Mononuclear cell (primary cell): ENCODE measurements around the gene ADAM22. TPM values are rescaled to one million over a fixed set of nuclear protein-coding genes. Genes with fewer than 3 reads are reported as not detected.
"Not testable (repeated sequence)": the region's sequence is repeated elsewhere in the genome, so short reads cannot be mapped to it uniquely, and the experiment has no call there.

Experiments used
- H3K27me3 ChIP-seq: 2 replicates; pipeline ENCODE4 v1.6.0; 2011; ENCODE audit warnings: low read length, control low read depth; ENCODE audit not compliant: insufficient read depth
- H3K4me1 ChIP-seq: 2 replicates; pipeline ENCODE4 v1.5.1; 2011; ENCODE audit warnings: mild to moderate bottlenecking, low read length, control low read depth; ENCODE audit not compliant: insufficient read depth
- H3K4me3 ChIP-seq: 2 replicates; pipeline ENCODE4 v1.5.1; 2011; ENCODE audit warnings: mild to moderate bottlenecking, low read length, moderate library complexity
- H3K9me3 ChIP-seq: 2 replicates; pipeline ENCODE4 v1.5.1; 2011; ENCODE audit warnings: low read depth, mild to moderate bottlenecking, control low read depth, low read length
- total RNA-seq: library from RNA; depleted of rRNA; stranded (reverse); fragments of >200 nt; gene quantifications from one replicate; pipeline ENCODE4 v1.2.3, GENCODE V29; 2012

Gene ADAM22
- 0.94 TPM for total RNA-seq

GRCh38 chr7:87933953-87934698, at the start of gene ADAM22:
Gene ADAM22 (plus strand): TSS chr7:87934251. CDS start chr7:87934466, 215 bp downstream.
- H3K9me3 ChIP-seq = no peaks in the 10 kb centered on the region
- H3K4me1 ChIP-seq = peaks cover 13% of the 10 kb centered on the region

GRCh38 chr7:87885018-87885417, 49.0 kb upstream of the ADAM22 start:
- H3K4me1 ChIP-seq = no peaks in the 10 kb centered on the region
- no peaks in the 10 kb centered on the region for H3K27me3 ChIP-seq
- no peak overlapping the region for H3K4me3 ChIP-seq
- no peaks in the 10 kb centered on the region for H3K9me3 ChIP-seq

More at GRCh38 chr7:87933953-87934698, at the start of gene ADAM22:
- Histone ChIP-seq H3K27me3 (peaks cover 5% of the 10 kb centered on the region), H3K4me3 (peak within 1 kb of the TSS; percentile 55)

- Histone ChIP-seq H3K4me1 (no peaks in the 10 kb centered on the region), H3K4me3 (no peak overlapping the region), H3K27me3 (no peaks in the 10 kb centered on the region), H3K9me3 (no peaks in the 10 kb centered on the region)
Measured at GRCh38 chr7:87886875-87887274, 47.2 kb upstream of the ADAM22 start.

- no peak overlapping the region for H3K4me3 ChIP-seq
- no peaks in the 10 kb centered on the region for H3K9me3 ChIP-seq
- no peaks in the 10 kb centered on the region for H3K27me3 ChIP-seq
- no peaks in the 10 kb centered on the region for H3K4me1 ChIP-seq
Measured at GRCh38 chr7:87895363-87895762, 38.7 kb upstream of the ADAM22 start.

GRCh38 chr7:87899255-87899654, 34.8 kb upstream of the ADAM22 start:
- Histone ChIP-seq H3K4me1 (no peaks in the 10 kb centered on the region), H3K27me3 (no peaks in the 10 kb centered on the region), H3K9me3 (no peaks in the 10 kb centered on the region), H3K4me3 (no peak overlapping the region)

- H3K4me3 ChIP-seq, H3K4me1 ChIP-seq, H3K27me3 ChIP-seq, H3K9me3 ChIP-seq: not testable (repeated sequence)
Measured at GRCh38 chr7:87907136-87907906, 26.7 kb upstream of the ADAM22 start.

GRCh38 chr7:87908814-87909213, 25.2 kb upstream of the ADAM22 start:
- H3K9me3 ChIP-seq, H3K27me3 ChIP-seq, H3K4me1 ChIP-seq: not testable (repeated sequence)

GRCh38 chr7:87912121-87912520, 21.9 kb upstream of the ADAM22 start:
- no peak overlapping the region for H3K4me3 ChIP-seq
- H3K9me3 ChIP-seq = no peaks in the 10 kb centered on the region
- H3K27me3 ChIP-seq = no peaks in the 10 kb centered on the region
- H3K4me1 ChIP-seq = peaks cover 8% of the 10 kb centered on the region

More at GRCh38 chr7:87908814-87909213, 25.2 kb upstream of the ADAM22 start:
- H3K4me3 ChIP-seq = not testable (repeated sequence)

- no peak overlapping the region for H3K4me3 ChIP-seq
- H3K27me3 ChIP-seq = no peaks in the 10 kb centered on the region
- no peaks in the 10 kb centered on the region for H3K4me1 ChIP-seq
- H3K9me3 ChIP-seq = no peaks in the 10 kb centered on the region
Measured at GRCh38 chr7:87918740-87919139, 15.3 kb upstream of the ADAM22 start.

GRCh38 chr7:87919875-87920274, 14.2 kb upstream of the ADAM22 start:
- Histone ChIP-seq H3K27me3 (no peaks in the 10 kb centered on the region), H3K4me1 (no peaks in the 10 kb centered on the region), H3K4me3 (no peak overlapping the region), H3K9me3 (no peaks in the 10 kb centered on the region)

- no peaks in the 10 kb centered on the region for H3K9me3 ChIP-seq
- H3K27me3 ChIP-seq = no peaks in the 10 kb centered on the region
- no peaks in the 10 kb centered on the region for H3K4me1 ChIP-seq
- no peak overlapping the region for H3K4me3 ChIP-seq
Measured at GRCh38 chr7:87920578-87920977, 13.5 kb upstream of the ADAM22 start.

- H3K27me3 ChIP-seq, H3K4me3 ChIP-seq, H3K4me1 ChIP-seq, H3K9me3 ChIP-seq: not testable (repeated sequence)
Measured at GRCh38 chr7:87922759-87923395, 11.2 kb upstream of the ADAM22 start.

- no peak overlapping the region for H3K4me3 ChIP-seq
- no peaks in the 10 kb centered on the region for H3K9me3 ChIP-seq
- H3K4me1 ChIP-seq = no peaks in the 10 kb centered on the region
- no peaks in the 10 kb centered on the region for H3K27me3 ChIP-seq
Measured at GRCh38 chr7:87926581-87927461, 7.2 kb upstream of the ADAM22 start.

GRCh38 chr7:87933605-87933952, 472 bp upstream of the ADAM22 start:
- no peaks in the 10 kb centered on the region for H3K9me3 ChIP-seq
- peaks cover 13% of the 10 kb centered on the region for H3K4me1 ChIP-seq
- H3K4me3 ChIP-seq = peak overlapping the region; percentile 55
- H3K27me3 ChIP-seq = peaks cover 5% of the 10 kb centered on the region
